SIG-M5 (cell line): ENCODE data around the gene PROSER3.
"Not testable (repeated sequence)": the region's sequence is repeated elsewhere in the genome, so short reads cannot be mapped to it uniquely, and the experiment has no call there.

Experiments
- DNase-seq: peaks from one replicate; lab custom pipeline; 2025; lab: John Stamatoyannopoulos, UW

The PROSER3 gene

DNA sequence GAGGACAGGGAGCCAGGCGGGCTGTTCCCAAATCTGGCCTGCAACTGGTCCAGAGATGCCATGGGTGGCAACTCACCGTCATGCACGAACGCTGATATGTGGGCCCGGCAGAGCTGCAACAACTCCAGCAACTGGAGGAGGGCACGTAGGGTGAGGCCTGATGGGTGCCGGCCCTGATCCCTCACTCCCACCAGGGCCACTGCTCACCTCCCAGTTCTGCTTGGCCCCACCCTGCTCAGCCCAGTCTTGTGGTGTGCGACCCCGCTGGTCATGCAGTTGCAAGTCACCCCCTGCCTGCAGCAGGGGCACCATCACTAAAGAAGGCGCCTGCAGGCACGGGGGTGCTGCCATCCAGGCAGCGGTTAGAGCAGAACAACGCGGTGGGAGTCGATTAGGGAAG, 34.3 kb downstream of the PROSER3 start:
- DNase-seq = no peak

DNA sequence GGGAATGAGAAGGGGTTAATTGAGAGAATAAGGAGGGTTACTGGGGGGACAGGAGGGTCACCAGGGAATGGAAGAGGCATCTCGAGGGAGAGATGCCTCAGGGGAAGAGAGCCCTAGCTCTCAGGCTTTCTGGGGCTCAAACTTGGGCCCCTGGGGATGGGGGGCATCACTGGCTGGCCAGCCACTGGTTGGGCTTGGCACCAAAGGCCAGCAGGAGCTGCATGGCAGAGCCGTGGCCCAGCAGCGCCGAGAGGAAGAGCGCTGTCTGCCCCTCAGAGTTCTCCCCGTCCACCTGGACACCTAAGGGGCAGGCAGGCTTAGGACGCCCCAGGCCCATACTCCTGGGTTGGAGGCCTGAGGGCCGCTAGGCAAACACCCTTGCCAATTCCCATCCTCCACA, 34.9 kb downstream of the PROSER3 start:
- no peak for DNase-seq

DNA sequence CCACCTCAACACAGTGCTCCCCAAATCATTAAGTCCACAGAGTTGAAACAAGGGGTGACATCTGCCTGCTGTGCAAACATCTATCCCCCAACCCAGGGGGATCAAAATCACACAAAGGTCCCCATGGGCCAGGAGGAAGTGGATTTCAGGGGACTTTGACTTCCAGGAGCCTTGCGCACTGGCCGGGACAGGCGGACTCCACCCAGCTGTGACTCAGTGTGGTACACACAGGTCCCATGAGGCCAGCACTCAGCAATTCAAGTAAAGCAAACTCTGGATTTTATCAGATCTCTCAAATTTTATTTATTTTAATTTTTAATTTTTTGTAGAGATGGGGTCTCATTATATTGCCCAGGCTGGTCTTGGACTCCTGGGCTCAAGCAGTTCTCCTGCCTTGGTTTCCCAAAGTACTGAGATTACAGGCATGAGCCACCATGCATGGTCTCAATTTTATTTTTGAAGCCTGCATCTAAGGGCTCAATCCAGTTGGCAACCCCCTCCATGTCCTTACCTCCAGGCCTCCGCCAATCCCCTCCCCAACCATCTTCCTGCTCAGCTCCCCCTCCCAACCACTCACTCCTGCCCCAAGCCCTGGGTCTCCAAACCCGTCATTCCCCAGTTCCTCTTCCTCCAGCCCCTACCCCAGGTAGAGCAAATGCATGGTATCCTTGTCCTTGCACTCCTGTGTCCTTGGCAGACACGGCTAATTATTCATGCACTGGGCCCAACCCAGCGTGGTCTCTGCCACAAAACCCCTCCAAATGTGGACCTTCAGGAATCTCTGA, 35.6 kb downstream of the PROSER3 start:
- DNase-seq = no peak

DNA sequence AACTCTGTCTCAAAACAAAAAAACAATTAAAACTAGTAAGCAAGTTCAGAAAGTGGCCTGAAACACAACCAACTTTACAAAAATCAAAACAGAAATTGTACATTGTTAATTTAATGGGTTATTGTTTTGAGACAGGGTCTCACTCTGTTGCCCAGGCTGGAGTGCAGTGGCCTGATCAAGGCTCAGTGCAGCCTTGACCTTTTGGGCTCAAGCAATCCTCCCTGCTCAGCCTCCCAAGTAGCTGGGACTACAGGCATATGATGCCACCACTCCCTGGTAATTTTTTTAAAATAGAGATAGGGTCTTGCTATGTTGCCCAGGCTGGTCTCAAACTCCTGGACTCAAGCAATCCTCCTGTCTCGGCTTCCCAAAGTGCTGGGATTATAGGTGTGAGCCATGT, 37.6 kb downstream of the PROSER3 start:
- DNase-seq = not testable (repeated sequence)

DNA sequence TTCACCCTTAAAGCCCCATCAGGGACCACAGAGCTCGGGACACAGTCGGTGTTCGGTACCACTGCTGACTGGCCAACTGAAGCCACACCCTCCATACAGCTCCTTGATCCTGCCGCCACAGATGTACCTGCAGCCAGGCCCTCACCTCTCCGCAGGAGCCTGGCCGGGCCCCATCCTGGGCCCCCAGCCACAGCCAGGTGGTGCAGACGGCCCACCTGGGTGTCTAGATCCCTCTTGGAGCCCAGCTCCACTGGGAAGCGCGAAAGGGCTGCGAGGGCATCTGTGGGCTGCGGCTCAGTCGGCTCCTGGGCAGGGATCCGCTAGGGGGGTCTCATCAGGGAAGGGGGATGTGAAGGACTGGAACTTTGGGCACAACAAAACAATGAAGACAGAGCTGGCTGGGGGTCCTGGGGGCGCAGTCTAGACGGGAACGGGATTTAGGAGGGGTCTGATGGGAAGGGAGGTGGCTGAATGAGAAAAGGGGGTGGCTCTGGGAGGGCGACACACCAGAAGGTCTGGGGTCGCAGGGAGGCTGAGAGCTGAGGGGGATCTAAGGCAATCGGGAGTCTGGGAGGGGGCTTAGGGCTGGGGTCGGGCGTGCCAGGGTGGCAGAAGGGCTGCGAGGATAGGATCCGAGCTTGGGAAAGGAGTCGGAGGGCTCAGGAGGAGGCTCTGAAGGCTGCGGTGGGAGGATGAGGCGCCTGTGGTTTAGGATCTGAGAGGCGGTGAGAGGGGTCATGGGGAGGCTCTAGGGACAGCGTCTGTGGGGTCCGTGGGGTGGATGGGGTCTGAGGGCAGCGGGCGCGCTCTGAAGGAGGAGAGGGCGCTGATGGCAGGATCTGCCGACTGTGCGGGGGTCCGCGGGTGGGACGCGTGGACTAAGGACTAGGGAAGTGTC, 38.9 kb downstream of the PROSER3 start:
- no peak for DNase-seq

DNA sequence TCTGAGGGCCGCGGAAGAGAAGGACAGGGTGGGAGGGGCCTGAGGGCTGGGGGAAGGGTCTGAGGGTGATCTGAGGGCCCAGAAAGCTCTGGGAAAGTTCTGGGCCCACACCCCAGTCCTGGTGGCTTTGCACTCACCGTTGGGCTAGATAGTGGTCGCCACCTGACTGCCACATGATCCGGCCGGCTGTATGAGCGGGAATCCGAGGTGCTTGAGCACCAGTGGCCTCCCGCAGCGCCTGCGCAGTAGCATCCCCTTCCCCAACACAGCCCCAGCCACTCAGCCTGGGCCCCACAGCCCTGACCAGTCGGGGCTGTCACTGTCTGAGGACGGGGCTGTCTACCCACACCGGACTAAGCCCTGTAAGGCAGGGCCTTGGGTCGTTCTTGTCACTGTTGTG, 39.7 kb downstream of the PROSER3 start:
- no peak for DNase-seq

DNA sequence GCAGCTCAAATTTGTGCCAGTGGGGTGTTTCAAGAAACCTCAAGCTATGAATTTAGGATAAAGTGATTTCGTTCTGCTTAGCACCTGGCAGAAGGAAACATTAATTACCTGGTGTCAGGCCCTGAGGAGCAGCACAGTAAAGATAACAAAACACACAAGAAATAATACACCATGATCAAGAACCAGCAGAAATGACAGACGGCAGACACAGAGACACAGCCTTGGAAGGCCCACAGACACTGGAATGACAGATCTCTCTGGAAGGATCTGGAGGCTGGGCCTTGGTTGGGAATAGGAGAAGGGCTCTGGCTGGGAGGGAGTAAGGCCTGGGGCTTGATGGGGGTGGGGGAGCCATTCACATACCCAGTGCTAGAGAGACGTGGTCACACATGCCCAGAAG, 43.9 kb downstream of the PROSER3 start:
- DNase-seq = no peak

DNA sequence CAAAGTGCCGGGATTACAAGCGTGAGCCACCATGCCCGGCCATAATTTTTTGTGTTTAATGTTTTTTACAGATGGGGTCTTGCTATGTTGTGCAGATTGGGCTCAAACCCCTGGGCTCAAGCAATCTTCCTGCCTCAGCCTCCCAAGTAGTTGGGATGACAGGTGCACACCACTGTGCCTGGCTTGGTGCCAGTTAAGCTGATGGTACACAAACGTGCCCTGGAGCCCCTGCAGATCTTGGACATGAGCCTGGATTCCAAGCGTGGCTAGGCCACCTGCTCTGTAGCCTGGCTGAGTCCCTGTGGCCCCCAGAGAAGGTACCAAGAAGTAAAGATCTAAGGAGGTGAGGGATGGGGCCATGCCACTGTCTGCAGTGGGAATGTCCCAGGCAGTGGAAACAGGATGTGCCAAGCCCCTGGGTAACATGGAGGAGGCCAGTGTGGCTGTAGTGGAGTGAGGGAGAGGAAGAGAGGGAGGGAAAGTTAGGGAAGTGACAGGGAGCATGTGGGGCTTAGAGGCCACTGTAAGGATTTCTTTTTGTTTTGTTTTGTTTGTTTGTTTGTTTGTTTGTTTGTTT, 47.6 kb downstream of the PROSER3 start:
- DNase-seq = no peak

DNA sequence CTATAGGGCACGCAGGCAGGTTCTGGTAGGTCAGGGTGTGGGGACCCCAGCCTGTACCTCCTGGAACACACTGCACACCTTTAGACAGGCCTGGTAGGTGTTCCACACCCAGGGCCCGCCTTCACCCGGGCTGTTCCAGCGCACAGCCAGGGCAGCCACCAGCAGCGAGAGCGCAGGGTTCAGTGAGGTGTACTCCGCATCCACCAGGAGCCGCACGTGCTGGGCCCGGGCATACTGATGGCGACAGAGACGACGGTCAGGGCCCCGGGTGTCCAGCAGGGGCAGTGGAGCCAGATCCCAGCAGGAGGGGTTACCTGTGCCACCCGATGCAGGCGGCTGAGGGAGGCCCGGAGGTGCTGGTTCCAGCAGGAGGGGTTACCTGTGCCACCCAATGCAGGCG, 48.6 kb downstream of the PROSER3 start:
- DNase-seq = no peak

DNA sequence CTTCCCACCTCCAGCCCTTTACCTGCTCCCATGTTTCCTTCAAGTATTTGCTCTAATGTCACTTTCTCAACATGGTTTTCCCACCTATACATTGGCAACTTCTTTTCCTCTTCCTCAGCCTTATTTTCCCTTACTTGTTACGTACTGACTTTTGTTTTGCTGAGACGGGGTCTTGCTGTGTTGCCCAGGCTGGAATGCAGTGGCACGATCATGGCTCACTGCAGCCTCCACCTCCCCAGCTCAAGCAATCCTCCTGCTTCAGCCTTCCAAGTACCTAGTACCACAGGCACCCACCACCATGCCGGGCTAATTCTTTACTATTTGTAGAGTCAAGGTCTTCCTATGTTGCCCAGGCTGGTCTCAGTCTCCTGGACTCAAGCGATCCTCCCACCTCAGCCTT, 49.7 kb downstream of the PROSER3 start:
- no peak for DNase-seq

DNA sequence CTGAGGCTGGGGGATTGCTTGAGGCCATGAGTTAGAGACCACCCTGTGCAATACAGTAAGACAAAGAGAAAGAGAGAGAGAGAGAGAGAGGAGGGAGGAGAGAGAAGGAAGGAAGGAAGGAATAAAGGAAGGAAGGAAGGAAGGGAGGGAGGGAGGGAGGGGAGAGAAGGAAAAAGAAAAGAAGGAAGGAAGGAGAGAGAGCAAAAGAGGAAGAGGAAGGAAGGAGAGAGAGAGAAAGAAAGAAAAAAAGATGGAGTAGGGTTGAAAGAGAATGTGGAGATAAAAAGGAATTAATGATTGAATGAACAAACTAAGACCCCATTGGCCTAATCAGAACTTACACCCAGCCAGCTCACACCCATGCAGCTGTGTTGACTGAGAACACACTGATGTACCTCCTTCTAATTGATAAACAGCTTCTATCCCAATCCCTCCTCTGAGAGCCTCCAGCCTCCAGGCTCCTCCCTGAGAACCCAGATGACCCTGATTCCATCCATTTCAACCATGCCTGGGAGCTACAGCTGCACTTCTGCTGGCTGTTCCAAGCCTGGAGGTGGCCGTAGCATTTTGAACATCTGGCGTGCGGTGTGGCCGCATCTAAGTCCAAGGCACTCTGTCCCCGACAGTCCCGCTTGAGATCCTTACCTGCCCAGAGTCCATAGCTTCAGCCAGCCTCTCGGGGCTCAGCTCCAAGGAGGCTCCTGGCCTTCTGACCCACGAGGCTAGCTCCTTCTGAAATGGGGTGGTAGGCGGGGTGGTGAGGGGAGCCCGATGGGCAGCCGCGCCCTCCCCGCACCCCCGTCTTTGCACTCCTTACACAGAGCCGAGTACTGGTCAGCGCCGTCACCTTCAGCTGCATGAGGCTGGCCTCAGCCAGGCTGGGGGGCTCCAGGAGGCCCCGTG, 53.6 kb downstream of the PROSER3 start:
- DNase-seq = no peak

DNA sequence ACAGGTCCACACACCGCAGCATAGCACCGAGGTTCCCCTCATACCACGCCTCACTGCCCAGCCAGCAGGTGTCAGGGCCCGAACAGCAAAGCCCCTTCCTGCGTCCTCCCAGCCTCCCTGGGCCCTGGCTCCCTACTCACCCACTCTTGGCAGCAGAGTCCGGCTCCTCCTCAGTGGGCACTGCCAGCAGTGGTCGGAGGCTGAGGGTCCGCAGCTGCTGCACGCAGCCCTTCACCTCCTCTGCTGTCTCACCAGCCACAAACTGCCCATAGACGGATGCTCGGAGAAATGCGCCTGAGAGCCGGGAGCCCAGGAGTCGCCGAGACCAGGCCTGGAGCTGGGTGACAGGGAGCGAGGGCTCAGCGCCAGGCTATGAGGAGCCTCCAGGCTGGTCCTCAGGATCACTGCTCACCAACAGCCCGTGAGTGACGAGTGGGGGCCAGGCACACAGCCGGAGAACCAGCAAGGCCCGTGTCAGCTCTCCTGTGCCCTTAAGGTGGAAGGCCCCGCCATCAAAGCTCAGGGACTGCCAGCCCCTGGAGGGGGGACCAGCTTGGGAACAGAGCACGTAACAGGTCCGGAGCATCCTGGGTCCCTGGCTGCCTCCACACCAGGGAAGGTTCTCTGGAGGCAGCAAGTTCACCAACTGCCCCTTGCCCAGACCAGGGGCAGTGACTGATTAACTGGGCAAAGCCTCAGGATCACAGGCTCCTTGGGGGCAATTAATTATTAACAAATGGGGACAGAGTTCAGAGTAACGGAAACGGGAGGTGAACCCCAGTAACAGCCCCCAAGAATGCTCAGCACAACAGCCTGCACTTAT, 54.5 kb downstream of the PROSER3 start, which contains the start of gene PRODH2:
Gene PRODH2 (minus strand): TSS at position 626 of the 823 bp plus-strand sequence. CDS start 40 bp downstream, at position 586.
- DNase-seq = no peak

DNA sequence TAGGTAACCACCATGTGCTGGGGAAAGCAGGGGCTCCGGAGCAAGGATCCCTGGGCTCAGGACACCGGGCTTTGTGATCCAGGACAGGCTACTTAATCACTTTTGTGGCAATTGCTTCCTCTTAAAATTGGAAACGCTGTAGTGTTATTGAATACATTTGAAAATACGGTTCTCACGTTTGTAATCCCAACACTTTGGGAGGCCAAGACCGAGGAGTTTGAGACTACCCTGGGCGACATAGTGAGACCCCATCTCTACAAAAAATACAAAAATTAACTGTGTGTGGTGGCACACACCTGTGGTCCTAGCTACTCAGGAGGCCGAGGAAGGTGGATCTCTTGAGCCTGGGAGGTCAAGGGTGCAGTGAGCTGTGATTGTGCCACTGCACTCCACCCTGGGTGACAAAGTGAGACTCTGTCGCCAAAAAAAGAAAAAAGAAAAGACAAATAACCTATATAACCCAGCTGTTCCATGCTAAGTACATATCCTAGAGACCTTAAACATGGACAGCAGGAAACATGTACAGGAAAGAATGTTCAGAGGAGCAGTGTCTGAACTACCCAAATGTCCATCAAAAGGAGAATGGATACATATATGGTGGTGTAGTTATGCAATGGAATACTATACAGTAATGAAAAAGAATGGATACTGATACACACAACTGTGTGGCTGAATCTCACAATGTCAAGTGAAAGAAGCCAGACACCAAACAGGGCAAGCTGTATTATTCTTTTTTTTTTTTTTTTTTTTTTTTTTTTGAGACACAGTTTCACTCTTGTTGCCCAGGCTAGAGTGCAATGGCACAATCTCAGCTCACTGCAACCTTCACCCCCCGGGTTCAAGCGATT, 55.3 kb downstream of the PROSER3 start:
- no peak for DNase-seq

DNA sequence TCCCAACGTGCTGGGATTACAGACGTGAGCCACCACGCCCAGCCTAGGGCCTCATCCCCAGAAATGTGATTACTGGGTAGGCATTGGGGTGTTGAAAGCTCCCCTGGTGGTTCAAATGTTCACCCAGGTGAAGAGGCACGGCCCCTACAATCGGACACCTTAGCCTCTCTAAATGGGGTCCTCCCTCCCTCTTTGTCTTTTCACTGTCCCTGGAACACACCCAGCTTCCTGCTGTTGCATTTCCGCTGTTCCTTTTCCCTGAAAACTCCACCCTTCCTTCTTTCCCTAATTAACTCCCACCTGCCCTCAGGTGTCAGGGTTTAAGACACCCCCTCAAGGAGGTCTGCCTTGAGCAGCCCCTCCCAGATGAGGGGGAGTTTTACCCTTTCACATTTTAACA, 58.3 kb downstream of the PROSER3 start:
- no peak for DNase-seq

DNA sequence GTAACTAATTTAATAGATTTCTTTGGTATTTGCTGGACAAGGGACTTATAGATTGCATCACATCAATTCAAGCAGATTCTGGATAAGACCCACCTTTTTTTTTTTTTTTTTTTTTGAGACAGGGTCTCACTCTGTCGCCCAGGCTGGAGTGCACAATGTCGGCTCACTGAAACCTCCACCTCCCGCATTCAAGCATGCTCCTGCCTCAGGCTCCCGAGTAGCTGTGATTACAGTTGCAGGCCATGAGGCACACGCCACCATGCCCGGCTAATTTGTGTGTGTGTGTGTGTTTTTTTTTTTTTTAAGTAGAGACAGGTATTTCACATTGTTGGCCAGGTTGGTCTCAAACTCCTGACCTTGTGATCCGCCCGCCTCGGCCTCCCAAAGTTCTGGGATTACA, 58.9 kb downstream of the PROSER3 start:
- no peak for DNase-seq

DNA sequence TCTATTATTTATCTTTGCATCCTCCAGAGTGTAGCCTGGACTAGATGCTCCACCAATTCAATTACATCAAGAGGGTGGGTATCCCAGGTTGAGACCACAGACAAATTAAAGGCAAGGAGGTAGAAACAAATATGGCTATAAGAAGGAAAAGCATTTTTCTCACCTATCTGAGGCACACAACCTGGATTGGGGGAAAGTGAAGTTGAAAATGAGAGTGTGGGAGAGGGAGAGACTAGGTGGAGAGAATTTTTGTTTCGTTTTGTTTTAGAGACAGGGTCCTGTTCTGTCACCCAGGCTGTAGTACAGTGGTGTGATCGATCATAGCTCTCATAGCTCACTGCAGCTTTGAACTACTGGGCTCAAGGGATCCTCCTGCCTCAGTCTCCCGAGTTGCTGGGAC, 60.5 kb downstream of the PROSER3 start:
- no peak for DNase-seq
